H1 (cell line): ENCODE measurements around the gene CEBPB. TPM values are rescaled to one million over a fixed set of nuclear protein-coding genes. Genes with fewer than 3 reads are reported as not detected.

ENCODE experiments used
- CTCF ChIA-PET: fragments of 300-600 bp; sonication (Branson Sonifier 250); formaldehyde crosslinking; loops from one replicate; lab custom pipeline; 2021; ENCODE audit not compliant: partially characterized antibody; lab: Charles Lee
- POLR2A ChIA-PET: fragments of 300-600 bp; sonication (Branson Sonifier 250); formaldehyde crosslinking; loops from one replicate; lab custom pipeline; 2021; ENCODE audit warnings: inconsistent platforms; ENCODE audit not compliant: partially characterized antibody; lab: Charles Lee
- DNase-seq, 2 experiments: peaks; one replicate each; pipeline versions ENCODE4 v3.0.0 to v3.0.0-alpha.2; 2010 to 2022; ENCODE audit warnings: low spot score in 2 of 2, low read depth in 1 of 2, mixed read lengths in 1 of 2
- FAIRE-seq: peaks from 2 replicates; lab custom pipeline; 2011; peaks lifted over from hg19 to GRCh38; lab: Jason Lieb, UNC
- H2AFZ ChIP-seq: 2 replicates; pipeline ENCODE4 v1.8.1; 2012; ENCODE audit warnings: low read length, inconsistent platforms
- H2AK5ac ChIP-seq: 2 replicates; pipeline ENCODE4 v1.6.1; 2013; ENCODE audit warnings: low read depth, low read length
- H2BK120ac ChIP-seq: replicated peaks from 2 replicates; pipeline ENCODE3; 2013; ENCODE audit warnings: low read depth, low read length, inconsistent platforms
- H2BK12ac ChIP-seq: 2 replicates; pipeline ENCODE4 v1.6.1; 2013; ENCODE audit warnings: low read depth, low read length
- H2BK15ac ChIP-seq: 2 replicates; pipeline ENCODE4 v1.6.1; 2013; ENCODE audit warnings: low read length
- H2BK20ac ChIP-seq: 2 replicates; pipeline ENCODE4 v1.6.1; 2013; ENCODE audit warnings: low read length
- H2BK5ac ChIP-seq: 2 replicates; pipeline ENCODE4 v1.6.1; 2013; ENCODE audit warnings: low read depth, low read length
- H3K14ac ChIP-seq: 2 replicates; pipeline ENCODE4 v1.6.1; 2013; ENCODE audit warnings: inconsistent platforms; ENCODE audit not compliant: insufficient read length
- H3K18ac ChIP-seq: 2 replicates; pipeline ENCODE4 v1.6.1; 2013; ENCODE audit warnings: low read length; ENCODE audit errors: extremely low read depth
- H3K23ac ChIP-seq: 2 replicates; pipeline ENCODE4 v1.6.1; 2013; ENCODE audit warnings: inconsistent platforms; ENCODE audit not compliant: insufficient read length
- H3K23me2 ChIP-seq: 2 replicates; pipeline ENCODE4 v1.6.1; 2013; ENCODE audit warnings: low read depth, low read length
- H3K27ac ChIP-seq: 2 replicates; pipeline ENCODE4 v1.6.1; 2011; ENCODE audit warnings: low read depth, low read length, inconsistent platforms
- H3K27me3 ChIP-seq, 4 experiments: replicated peaks in 1 of 4; 1 replicate in 1 of 4; 2 replicates in 3 of 4; pipeline versions ENCODE4 v1.6.1 to v1.8.1; 2011 to 2013; ENCODE audit warnings: low read length in 3 of 4, mild to moderate bottlenecking in 3 of 4, inconsistent platforms in 2 of 4, mixed read lengths in 2 of 4, moderate library complexity in 1 of 4; ENCODE audit not compliant: control insufficient read depth in 3 of 4, insufficient read depth in 3 of 4; ENCODE audit errors: extremely low read depth in 1 of 4
- H3K36me3 ChIP-seq, 4 experiments: 2 replicates each; pipeline versions ENCODE4 v1.6.1 to v1.8.1; 2011 to 2013; ENCODE audit warnings: mild to moderate bottlenecking in 4 of 4, low read length in 3 of 4, moderate library complexity in 2 of 4, control low read depth in 1 of 4, inconsistent platforms in 1 of 4; ENCODE audit not compliant: insufficient read depth in 4 of 4, control insufficient read depth in 2 of 4
- H3K4ac ChIP-seq: replicated peaks from 2 replicates; pipeline ENCODE3; 2013; ENCODE audit warnings: low read length, low read depth, mixed read lengths, inconsistent platforms; ENCODE audit not compliant: insufficient read length
- H3K4me1 ChIP-seq, 4 experiments: replicated peaks in 1 of 4; 1 replicate in 1 of 4; 2 replicates in 3 of 4; pipeline versions ENCODE4 v1.6.1 to v1.8.1; 2011 to 2013; ENCODE audit warnings: low read length in 3 of 4, inconsistent platforms in 2 of 4, mixed read lengths in 1 of 4; ENCODE audit not compliant: insufficient read depth in 4 of 4, control insufficient read depth in 3 of 4
- H3K4me2 ChIP-seq, 2 experiments: 2 replicates each; pipeline versions ENCODE4 v1.6.1 to v1.8.1; 2011 to 2013; ENCODE audit warnings: low read depth in 2 of 2, low read length in 2 of 2, control low read depth in 1 of 2, inconsistent platforms in 1 of 2, mild to moderate bottlenecking in 1 of 2; ENCODE audit not compliant: insufficient read depth in 1 of 2
- H3K4me3 ChIP-seq, 4 experiments: fragments of 200-600, 300-600 bp in 1 of 4; sonication (generic), shearing (Covaris generic), sonication (Bioruptor Twin) in 1 of 4; 2 replicates each; pipeline versions ENCODE4 v1.5.1 to v1.8.1; 2011 to 2016; ENCODE audit warnings: low read length in 4 of 4, low read depth in 3 of 4, control low read depth in 2 of 4, inconsistent platforms in 2 of 4, mild to moderate bottlenecking in 2 of 4, mixed read lengths in 1 of 4, moderate library complexity in 1 of 4; ENCODE audit not compliant: insufficient read depth in 2 of 4; ENCODE audit errors: extremely low read depth in 1 of 4
- H3K56ac ChIP-seq: replicated peaks from 2 replicates; pipeline ENCODE3; 2013; ENCODE audit warnings: low read depth, mild to moderate bottlenecking, mixed read lengths, low read length, inconsistent platforms; ENCODE audit not compliant: insufficient read length
- H3K79me1 ChIP-seq: 2 replicates; pipeline ENCODE4 v1.6.1; 2013; ENCODE audit warnings: low read depth, low read length, control low read depth
- H3K79me2 ChIP-seq, 2 experiments: 2 replicates each; pipeline versions ENCODE4 v1.6.1 to v1.8.1; 2012 to 2013; ENCODE audit warnings: low read length in 2 of 2, mild to moderate bottlenecking in 2 of 2, inconsistent platforms in 1 of 2; ENCODE audit not compliant: insufficient read depth in 2 of 2, control insufficient read depth in 1 of 2
- H3K9ac ChIP-seq, 4 experiments: replicated peaks in 1 of 4; 1 replicate in 1 of 4; 2 replicates in 3 of 4; pipeline versions ENCODE4 v1.6.1 to v1.8.1; 2011 to 2013; ENCODE audit warnings: low read depth in 3 of 4, low read length in 3 of 4, control low read depth in 2 of 4, mild to moderate bottlenecking in 2 of 4, moderate library complexity in 2 of 4, inconsistent platforms in 1 of 4; ENCODE audit errors: extremely low read depth in 1 of 4
- H3K9me3 ChIP-seq, 2 experiments: 2 replicates each; pipeline versions ENCODE4 v1.6.1 to v1.8.1; 2012 to 2013; ENCODE audit warnings: mild to moderate bottlenecking in 2 of 2, moderate library complexity in 2 of 2, control low read depth in 1 of 2, inconsistent platforms in 1 of 2, low read depth in 1 of 2, low read length in 1 of 2, mixed read lengths in 1 of 2; ENCODE audit not compliant: insufficient read depth in 2 of 2
- H4K20me1 ChIP-seq, 2 experiments: replicated peaks in 1 of 2; 2 replicates each; pipeline versions ENCODE3 to v1.8.1; 2011 to 2013; ENCODE audit warnings: inconsistent platforms in 2 of 2, low read length in 2 of 2, mild to moderate bottlenecking in 1 of 2; ENCODE audit not compliant: insufficient read depth in 2 of 2, control insufficient read depth in 1 of 2
- H4K5ac ChIP-seq: 2 replicates; pipeline ENCODE4 v1.6.1; 2013; ENCODE audit warnings: low read length, low read depth, mixed read lengths, inconsistent platforms; ENCODE audit not compliant: insufficient read length
- H4K8ac ChIP-seq: 2 replicates; pipeline ENCODE4 v1.8.0; 2013; ENCODE audit warnings: mild to moderate bottlenecking, moderate library complexity, low read length, inconsistent platforms; ENCODE audit not compliant: insufficient read depth; ENCODE audit errors: extremely low read depth
- H4K91ac ChIP-seq: replicated peaks from 2 replicates; pipeline ENCODE3; 2013; ENCODE audit warnings: low read length, mixed read lengths, inconsistent platforms; ENCODE audit not compliant: insufficient read length
- BCL11A ChIP-seq, 2 experiments: IDR thresholded peaks; one replicate each; pipeline ENCODE4 v1.6.1; 2011; ENCODE audit warnings: low read depth in 2 of 2, low read length in 2 of 2, mild to moderate bottlenecking in 2 of 2
- NRF1 ChIP-seq: IDR thresholded peaks from 2 replicates; pipeline ENCODE4 v1.6.1; 2011; ENCODE audit warnings: mild to moderate bottlenecking, low read depth, low read length, improper control_type of control experiment
- RXRA ChIP-seq: IDR thresholded peaks from 2 replicates; pipeline ENCODE4 v1.6.1; 2011; ENCODE audit warnings: low read depth, mild to moderate bottlenecking, low read length, moderate library complexity; ENCODE audit not compliant: insufficient read depth
- SUZ12 ChIP-seq: fragments of 200-600 bp; sonication (generic); IDR thresholded peaks from 2 replicates; pipeline ENCODE4 v1.6.1; 2012; ENCODE audit warnings: mild to moderate bottlenecking, inconsistent platforms, low read length, moderate library complexity, mixed read lengths
- WGBS, 2 experiments: shearing (Covaris generic) in 1 of 2; methylation state at CpG; one replicate each; pipeline versions ENCODE4 v1.1.6 to v1.1.7; 2013 to 2015; ENCODE audit warnings: low lambda C conversion rate in 2 of 2, mixed read lengths in 2 of 2, inconsistent platforms in 1 of 2, low coverage in 1 of 2, missing lambda C conversion rate in 1 of 2; ENCODE audit not compliant: insufficient replicate concordance in 2 of 2, insufficient coverage in 1 of 2, insufficient read length in 1 of 2; ENCODE audit errors: extremely low coverage in 1 of 2, missing lambda C conversion rate in 1 of 2; 5-methylcytosine and 5-hydroxymethylcytosine counted together
- polyA plus RNA-seq, 7 experiments: library from polyadenylated mRNA; depleted of rRNA in 3 of 7; stranded (reverse) in 5 of 7; unstranded in 2 of 7; fragments of >200 nt in 5 of 7; fragments of 200-250 nt in 2 of 7; gene quantifications; 1 replicate in 5 of 7; 2 replicates in 1 of 7; 4 replicates in 1 of 7; pipeline versions ENCODE4 v1.2.1 to v1.2.3, GENCODE V29; 2011 to 2013; ENCODE audit warnings: missing spikeins in 2 of 7, mixed read lengths in 2 of 7
- total RNA-seq: library from RNA; stranded (reverse); fragmentation: NEBNext Ultra II Directional; extraction: Animal tissue kit (Norgen Biotek cat#: 25700); gene quantifications from 2 replicates; pipeline ENCODE4 v1.2.1, GENCODE V29; 2021

The CEBPB gene
- total and polyA plus RNA-seq, 2 of the 8 experiments (the other 6 are each of a cell fraction or from before 2014, with no cell fraction given): 7.1 to 24.1 TPM

DNA sequence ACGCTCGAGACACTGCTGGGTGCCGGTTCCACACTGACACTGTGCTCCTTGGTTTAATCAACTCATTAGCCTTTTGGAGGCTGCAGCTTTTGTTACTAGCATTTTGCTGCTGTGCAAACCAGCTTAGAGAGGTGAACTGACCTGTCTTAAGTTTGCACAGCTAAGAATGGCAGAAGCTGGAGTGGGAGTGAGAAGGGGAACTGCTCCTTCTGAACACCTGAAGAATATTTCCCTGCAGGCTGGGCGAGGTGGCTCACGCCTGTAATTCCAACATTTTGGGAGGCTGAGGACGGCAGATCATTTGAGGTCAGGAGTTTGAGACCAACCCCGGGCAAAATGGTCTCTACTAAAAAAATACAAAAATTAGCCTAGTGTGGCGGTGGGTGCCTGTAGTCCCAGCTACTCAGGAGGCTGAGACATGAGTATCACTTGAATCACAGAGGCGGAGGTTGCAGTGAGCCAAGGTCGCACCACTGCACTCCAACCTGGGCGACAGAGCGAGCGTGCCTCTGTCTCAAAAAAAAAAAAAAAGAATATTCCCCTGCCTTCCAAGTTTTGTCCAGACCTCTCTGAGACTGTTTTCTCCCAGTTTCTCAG, 5.0 kb downstream of the CEBPB start:
- H4K20me1 ChIP-seq: peaks cover 2 to 4% of the 10 kb centered on the region in 2 experiments
- no peak overlapping the region for H2AFZ ChIP-seq
- no peak overlapping the region for H3K4ac ChIP-seq
- no peak overlapping the region for H2BK5ac ChIP-seq
- H2BK12ac ChIP-seq: no peak overlapping the region
- H3K18ac ChIP-seq: no peak overlapping the region
- H3K36me3 ChIP-seq: no peaks in the 10 kb centered on the region; a peak in 1 of 8 replicates
- H4K5ac ChIP-seq: no peak overlapping the region
- DNase-seq: no peak
- peaks cover 5% of the 10 kb centered on the region; the same call in 1 of the 2 replicates for H3K23me2 ChIP-seq
- 85% methylated on average over 13 of the region's 13 CpGs; no CpG with 5 or more reads in 1 of the 2 experiments for WGBS, 2 experiments
- no peak overlapping the region for H3K9ac ChIP-seq
- peaks cover 0 to 20% of the 10 kb centered on the region in 2 experiments; a peak in 2 of 4 replicates for H3K79me2 ChIP-seq
- FAIRE-seq: no peak
- no peak overlapping the region for H2BK120ac ChIP-seq
- H4K8ac ChIP-seq: no peak overlapping the region
- H3K79me1 ChIP-seq: peaks cover 4% of the 10 kb centered on the region
- peaks cover 2 to 4% of the 10 kb centered on the region in 2 experiments; a peak in 2 of 4 replicates for H3K9me3 ChIP-seq
- H3K4me3 ChIP-seq: no peak overlapping the region
- H3K27ac ChIP-seq: no peak overlapping the region
- no peak overlapping the region for H3K56ac ChIP-seq
- H2BK20ac ChIP-seq: no peak overlapping the region
- POLR2A ChIA-PET: interaction anchor here (1.0 to 1.6 kb wide), 4 partner anchors 9 to 99 kb away, joined by 3 to 6 read pairs (median 4); no protein-coding TSS in a partner anchor
- H2AK5ac ChIP-seq: no peak overlapping the region
- no peak overlapping the region for H3K23ac ChIP-seq
- H3K4me1 ChIP-seq: peaks cover 4 to 29% (median 21%) of the 10 kb centered on the region in 4 experiments
- no peak for TF ChIP-seq RXRA
- no peak for TF ChIP-seq BCL11A (IDR thresholded peaks at IDR 0.05; ENCODE audit: low read depth in 2 of 2, low read length in 2 of 2)
- no peak for TF ChIP-seq SUZ12
- TF ChIP-seq NRF1: no peak
- no peak overlapping the region for H3K14ac ChIP-seq
- H3K27me3 ChIP-seq: no peaks in the 10 kb centered on the region
- H2BK15ac ChIP-seq: no peak overlapping the region
- no peak overlapping the region for H3K4me2 ChIP-seq
- CTCF ChIA-PET: interaction anchor here (0.6 kb wide), 1 partner anchor 59 kb away, joined by 4 read pairs; no protein-coding TSS in a partner anchor
- no peak overlapping the region for H4K91ac ChIP-seq
